Midbrain (tissue), 1 donor: ENCODE data around the gene NTRK3.

Experiments used
- DNase-seq: peaks from one replicate; lab custom pipeline; 2025; lab: John Stamatoyannopoulos, UW

NTRK3 gene

DNA sequence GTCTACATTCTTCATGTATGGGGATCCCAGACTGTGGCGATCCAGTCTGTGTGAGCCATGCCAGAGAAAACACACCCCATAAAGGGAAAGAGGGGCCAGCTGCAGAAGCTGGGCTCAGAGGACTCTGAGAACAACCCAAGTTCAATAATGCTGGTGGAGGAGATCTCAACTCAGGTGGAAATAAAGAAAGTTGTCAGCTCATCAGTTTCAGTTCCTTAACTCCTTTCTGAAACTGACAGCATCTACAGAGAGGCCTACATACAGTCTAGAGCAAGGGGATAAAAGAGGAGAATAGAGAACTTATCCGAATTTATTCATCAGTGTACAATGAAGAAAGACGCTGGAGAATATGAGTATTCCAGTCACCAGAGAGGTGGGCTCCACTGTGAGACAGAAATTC lies 77.0 kb downstream of the NTRK3 start:
- DNase-seq, result no peak

DNA sequence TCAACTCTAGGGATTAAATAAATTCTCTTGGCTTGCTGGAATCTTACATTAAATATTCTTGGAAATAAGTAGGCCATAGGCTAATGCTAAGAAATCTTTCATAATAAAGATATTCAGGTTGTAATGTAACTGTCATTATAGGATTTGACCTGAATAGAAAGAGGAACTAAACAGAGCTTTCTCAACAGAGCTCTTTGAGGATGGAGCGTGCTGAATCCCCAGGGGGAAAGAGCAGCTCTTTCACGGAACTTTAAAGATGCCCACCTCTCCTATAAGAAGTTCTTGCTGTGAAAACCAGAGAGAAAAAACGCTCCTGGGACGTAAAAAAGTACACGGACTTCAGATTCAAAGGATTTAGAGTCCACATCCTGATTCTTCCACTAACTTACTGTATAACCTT lies 77.9 kb downstream of the NTRK3 start:
- DNase-seq, result no peak

DNA sequence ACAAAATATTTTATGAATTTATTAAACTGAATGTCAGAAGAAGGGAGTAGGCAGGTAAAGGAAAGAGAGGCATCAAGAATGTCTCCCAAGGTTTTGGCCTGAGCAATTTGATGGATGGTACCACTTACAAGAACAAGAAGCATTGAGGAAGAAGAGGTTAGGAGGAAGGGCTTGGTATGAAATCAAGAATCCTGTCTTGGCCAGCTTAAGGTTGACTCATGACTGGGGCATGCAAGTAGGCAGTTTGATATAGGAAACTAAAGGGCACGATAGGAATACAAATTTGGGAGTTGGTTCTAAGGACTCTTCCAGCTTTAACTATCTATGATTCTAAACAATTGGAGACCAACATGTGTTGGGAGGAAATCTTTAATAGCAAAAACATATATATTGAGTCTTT lies 79.1 kb downstream of the NTRK3 start:
- DNase-seq, result no peak

DNA sequence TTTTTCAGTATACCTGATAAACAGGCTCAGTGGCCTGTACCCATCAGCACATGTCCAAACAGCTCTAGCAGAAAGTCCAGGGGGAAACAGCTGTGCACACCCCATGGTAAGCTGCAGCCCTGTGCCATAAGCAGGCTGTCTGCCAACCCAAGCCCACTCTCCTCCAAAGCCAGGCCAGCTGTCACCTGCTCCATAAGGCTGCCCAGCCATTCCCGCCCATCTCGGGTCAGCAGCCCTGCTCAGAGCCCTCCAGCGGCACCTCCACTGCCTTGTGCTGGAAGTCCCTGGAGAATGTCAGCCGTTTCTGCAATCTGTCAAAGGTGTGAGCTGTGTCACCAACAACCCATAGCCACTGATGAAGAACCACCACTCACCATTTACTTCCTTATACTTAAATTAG lies 82.0 kb downstream of the NTRK3 start:
- DNase-seq, result no peak

DNA sequence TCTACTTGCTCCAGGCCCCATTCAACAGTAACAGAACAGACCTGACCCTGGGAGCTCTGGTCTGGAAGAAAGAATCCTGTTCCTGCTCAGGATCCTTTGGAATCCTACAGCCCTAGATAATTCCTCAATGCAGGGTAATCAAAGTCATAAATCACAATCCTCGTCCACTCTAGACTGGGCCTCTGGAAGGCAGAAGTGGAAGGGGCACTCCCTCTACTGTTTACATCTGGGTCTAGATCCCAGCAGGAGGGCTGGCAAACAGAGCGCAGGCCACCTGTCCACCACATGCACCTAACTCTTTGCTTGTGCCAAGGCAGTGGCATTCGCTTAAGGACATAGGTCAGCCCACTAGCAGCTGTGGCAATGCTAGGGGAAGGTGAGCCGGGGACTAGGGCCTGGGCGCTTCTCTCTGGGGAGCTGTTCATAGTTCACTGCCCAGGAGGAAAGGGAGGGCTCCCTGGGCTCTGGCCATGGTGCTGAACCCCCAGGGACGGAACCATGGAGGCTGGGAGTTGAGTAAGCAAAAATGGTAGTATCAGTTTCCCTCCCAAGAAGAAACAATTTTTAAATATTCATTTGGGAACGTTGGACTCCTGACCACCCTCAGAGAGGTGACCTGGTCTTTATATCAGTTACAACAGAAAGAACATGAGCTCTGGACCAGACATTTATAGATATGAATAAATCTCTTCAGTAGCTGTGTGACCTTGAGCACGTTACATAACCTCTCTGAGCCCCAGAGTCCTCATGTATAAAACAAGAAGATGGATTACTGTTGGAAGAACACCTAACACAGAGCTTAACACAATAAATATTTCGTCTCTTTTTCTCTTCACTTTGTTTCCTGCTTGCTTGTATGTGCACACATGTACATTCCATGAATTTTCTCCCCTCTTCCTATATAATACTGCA lies 90.2 kb downstream of the NTRK3 start:
- no peak for DNase-seq

DNA sequence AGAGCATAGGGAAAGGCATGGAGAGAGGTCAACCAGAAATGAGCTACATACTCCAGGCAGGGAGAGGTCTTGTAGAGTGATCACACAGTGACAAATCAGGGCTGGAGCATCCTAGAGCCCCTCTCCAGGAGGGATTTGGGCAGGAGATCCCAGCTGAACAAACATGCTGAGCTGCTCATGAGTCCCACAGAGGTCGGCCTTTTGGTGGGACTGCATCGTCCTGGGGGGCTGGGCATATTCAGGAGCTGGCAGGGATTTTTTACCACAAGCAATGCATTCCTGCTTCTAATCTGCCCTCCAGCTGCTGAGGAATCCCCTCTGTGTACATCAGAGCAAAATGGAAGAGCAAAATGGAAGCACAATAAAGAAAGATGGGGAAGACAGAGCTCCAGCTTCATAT lies 94.9 kb downstream of the NTRK3 start:
- no peak for DNase-seq

DNA sequence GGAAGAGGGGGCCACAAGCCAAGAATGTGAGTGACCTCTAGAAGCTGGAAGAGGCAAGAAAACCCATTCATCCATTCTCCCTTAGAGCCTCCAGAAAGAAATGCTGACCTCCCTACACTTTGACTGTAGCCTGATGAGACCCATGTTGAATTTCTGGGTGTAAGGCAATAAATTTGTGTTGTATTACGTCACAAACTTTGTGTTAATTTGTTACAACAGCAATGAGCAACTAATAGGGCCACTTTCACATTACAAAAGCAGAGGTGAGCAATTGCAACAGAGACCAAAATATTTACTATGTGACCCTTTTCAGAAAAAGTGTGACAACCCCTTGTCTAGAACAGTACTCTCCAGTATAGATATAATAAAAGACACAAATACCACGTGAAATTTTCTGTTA lies 101.2 kb downstream of the NTRK3 start:
- no peak for DNase-seq

DNA sequence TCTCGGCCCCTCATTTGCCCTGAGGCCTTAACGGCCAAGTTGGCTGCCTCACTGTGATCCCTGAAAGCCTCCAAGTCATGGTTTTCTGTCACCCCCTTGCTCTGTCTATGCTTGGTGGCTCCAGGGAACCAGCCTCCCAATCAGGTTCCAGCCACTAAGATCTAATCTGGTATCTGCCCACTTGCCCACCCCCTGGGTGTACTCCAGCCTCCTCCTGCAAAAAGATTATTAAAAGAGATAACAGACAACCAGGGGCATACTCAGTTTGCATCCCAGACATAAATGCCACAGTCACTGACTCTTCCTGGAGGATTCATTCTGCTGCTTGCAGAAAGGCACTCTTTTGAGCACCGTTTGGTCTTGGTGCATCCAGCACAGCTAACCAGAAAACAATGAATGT lies 103.9 kb downstream of the NTRK3 start:
- no peak for DNase-seq

DNA sequence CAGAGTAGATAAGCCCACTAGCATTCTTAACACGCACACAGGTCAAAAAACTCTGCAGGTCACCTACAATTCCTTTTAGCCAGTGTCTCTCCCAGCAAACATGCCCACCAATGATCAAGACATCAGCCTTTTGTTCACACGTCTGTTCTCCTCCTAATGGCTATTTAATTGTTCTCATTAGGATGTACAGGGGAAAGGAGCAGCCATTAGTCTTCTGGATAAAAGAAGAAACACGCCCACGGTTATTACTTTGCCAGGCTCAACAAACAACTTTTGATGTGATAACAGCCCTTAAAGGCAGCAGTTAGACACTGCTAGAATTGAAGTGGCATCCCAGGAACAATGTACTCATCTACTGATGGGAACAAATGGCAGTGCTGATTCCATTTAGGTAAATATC lies 108.8 kb downstream of the NTRK3 start:
- no peak for DNase-seq

DNA sequence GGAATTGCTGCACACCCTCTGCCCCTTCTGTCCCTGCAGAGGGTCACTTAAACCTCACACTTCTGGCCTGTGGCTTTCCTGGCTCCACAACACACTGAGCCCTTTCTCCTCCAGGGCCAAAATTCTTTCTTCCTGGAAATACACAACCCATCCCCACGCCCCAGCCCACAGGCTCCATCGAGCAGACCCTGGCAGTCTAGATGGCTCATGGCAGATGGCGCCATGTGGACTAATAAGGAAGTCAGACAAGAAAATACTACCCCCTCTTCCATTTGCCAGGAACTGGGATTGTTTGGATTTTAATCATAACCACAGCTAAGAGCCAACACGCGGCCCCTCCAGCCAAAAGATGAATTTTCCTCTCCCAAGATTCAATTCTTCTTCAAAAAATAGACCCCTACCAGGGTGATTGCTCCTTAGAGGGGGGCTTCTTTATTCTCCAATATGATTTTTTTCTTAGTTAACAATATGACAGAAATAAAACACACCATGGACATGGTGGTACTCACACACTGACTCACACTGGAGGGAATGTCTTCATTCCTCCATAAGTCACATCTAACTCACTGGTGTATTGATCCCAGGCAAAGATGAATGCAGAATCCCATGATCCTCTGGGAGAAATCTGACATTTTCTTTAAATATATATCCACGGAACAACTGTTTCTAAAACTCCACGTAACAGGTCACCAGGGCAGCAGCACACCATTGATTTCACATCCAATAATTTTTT lies 111.5 kb downstream of the NTRK3 start:
- DNase-seq, result no peak

DNA sequence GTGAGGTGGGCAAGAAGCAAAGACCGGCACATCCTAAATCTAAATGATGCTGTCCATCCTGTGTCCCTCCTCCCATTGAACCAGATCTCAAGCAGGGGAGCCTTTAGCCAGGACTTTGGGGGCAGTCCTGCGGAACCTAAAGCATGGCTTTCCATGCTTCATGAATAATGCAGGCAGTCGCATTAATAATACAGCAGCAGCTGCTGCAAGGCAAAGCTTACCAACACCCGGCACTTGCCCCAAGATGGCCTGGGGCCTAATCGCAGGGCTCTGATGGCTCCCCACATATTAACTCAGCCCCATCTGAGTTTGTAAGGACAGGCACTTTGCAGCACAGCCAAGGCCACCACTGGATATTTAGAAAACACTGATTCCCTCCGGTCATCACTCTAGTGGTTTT lies 114.4 kb downstream of the NTRK3 start:
- DNase-seq, result no peak

DNA sequence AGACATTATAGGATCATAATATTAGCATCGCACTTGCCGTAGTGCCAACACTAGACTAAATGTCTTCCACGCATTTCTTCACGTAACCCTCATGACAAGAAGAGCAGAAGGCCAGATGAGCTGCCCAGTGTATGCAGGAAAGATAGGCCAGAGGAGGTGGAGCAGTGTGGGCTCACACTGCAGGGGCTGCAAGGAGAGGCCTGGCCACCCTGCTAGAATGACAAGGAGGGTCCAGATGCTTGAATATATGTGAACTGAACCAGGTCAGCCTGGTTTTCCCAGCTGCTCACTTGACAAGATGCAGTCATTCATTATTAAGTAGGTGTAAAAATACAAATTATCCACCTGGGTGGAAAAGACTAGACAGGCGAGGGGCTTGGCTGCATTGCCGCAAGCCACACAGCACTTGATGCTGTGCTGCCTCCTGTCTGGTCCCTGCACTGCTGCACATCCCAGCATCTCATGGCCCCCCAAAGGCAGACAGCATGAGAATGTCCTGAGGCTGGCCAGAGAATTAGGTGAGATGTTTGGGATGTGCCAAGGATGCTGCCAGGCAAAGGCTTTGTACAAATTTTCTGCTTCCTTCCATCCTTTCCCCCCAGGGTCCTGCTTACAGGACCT lies 115.2 kb downstream of the NTRK3 start:
- DNase-seq, result no peak

DNA sequence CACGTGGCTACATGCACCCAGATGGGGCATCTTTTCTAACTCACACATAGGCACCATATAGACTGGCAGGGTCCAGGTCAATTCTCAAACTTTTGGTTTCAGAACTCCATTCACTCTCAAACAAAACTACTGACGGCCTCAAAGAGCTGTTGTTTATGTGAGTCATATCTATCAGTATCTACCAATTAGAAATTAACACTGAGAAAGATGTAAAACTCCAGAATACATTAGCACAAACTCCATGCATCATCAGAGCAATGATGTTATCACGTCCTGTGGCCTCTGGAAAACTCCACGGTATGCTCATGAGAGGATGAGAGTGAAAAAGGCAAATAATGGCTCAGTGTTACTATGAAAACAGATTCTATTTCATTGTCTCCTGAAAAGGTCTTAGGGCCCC lies 116.1 kb downstream of the NTRK3 start:
- no peak for DNase-seq

DNA sequence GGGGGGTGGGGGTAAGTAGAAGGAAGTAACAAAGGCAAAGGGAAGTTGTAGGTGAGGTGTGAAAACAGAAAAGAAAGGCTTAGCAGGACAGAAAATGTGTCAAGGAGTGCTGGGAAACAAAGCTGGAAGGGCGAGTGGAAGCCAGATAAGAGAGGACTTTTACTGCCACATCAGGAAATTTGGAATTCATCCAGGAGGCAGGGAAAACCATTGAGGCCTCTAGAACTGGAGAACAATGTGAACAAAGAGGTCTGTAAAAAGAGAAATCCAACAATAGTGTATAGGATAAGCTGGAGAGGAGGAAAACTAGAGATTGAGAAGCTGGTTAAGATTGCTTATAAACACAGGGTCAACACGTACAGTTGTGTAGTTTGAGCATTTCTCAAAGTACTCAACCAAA lies 116.6 kb downstream of the NTRK3 start:
- DNase-seq, result peak; percentile 40

DNA sequence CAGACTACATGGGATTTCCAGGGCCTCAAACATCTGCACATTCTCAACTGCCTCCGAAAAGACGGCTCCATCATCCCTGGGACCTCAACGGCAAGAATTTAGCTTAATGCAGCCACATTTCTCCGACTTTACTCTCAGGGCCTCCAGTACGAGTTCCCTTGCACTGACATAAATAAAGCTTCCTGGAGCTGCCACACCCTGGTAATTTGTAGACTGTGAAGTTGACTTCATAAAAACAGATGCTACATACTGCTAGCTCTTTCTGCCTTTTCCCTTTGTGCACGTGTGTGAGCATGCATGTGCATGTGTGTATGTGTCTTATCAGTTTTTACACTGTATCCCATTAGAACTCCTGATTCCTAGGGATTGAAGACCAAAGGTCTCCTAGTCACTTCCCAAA lies 122.7 kb downstream of the NTRK3 start:
- no peak for DNase-seq

DNA sequence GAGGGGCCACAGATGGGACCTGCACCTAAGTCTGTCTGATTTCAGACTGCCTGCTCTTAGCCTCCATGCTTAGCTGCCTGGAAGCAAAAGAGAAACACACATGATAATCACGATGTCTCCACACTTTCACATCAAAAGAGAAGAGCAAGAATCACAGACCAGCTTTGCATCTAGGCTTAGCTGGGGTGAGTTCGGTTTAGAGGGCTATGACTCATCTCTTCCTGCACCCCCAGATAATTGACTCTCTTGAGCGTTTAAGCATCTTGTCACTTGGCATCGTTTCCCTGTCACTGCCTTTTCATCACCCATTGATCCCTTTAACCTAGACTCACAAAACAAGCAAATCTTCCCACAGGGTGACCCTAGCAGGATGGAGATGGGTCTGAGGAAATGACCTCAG lies 124.0 kb downstream of the NTRK3 start:
- DNase-seq, result no peak

DNA sequence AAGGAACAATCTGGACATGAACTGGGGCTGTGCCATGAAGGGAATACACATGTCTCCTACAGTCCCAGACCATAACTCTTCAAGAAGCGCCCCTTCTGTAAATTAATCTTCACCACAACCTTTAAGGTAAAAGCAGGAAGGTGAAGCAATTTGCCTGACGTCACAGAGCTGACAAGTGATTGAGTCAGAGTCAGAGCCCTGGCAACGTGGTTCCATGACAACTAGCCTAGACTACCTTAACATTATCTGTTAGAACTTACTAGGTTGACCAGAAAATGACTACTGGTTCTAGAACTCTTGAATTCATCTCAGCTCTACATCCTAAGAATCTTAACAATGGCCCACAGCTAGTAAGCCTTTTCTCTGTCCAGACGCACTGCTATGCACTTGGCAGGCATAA lies 124.6 kb downstream of the NTRK3 start:
- no peak for DNase-seq

DNA sequence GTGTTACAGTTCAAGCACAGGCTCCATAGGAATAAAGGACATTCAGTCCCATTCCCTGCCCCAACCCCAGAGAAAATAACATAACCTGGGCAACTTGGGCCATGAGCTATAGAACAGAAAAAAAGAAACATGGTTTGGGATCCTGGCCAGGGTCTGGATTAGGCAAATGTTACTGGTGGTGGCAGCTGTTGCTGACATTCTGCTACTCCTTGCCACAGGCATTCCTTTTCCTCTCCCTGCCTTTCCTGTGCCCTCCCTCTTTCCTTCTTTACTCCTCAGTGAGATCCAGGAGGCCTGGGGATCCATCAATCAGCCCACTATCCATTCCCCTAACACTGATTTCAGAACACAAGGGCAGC lies 129.1 kb downstream of the NTRK3 start:
- DNase-seq, result no peak

DNA sequence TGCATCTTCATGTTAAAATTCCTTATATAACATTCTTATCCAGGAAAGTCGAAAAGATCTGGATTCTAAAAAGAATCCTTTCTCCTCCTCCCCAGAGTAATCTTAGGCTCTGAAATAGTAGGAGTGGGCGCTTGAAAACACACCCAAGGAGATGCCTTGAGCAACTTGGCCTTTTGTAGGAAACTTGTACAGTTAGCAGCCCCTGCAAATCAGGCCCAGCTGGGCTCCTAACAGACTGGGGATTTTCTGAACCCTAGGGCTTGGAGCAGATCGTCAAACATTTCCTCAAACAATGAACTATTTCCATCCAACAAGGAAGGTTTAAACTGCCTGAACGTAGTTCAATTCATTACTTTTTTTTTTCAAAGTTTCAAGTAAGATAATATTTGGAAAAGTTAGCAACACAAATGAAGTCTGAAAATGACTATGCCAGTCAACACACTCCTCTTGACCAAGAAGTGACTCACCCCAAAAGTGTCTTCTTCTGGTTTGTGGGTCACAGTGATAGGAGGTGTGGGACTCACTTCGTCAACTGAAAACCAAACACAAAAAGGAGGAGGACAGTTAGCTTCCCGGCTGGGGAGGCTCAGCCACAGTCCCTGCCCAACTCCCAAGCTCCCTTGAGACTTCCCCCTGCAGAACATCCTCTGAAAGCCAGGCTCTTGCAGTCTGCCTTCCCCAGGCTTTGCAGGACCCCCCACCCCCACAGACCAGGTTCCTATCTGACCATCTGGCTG lies 129.7 kb downstream of the NTRK3 start:
- DNase-seq, result no peak

DNA sequence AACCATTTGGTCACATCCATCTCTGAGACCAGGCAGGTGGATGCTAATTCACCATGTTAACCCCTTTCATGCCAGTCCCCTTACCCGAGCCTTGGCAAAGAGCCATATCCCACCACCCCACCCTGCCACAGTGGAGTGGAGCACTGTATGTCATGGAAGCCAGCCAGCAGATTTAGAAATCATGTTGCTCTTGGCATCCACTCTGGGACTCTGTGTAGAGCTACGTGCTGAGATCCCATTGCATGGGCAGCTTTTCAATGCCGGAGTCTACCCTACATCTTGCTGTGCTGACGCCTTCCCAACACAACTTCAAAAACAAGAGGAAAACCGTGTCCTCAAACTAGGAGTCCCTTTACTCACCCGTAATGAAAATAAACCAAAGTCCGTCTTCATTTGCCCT lies 131.0 kb downstream of the NTRK3 start:
- no peak for DNase-seq

DNA sequence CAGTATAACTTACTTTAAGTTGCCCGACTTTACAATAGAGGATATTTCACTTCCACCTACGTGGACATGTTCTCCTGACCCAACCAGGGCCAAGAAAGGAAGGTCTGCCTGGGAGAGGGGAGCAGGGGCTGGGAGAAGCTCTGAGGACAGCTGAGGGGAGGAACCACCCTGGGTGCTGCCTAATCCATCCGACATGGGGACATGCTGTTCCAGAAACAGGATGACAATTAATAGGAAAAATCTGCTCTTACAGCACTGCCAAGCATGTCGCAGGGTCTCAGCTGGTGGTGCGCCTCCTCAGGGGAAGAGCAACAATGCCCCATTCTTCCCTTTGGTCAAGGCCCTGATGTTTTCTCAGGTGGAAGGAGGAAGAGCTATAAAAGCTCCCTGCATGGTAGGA lies 132.3 kb downstream of the NTRK3 start:
- no peak for DNase-seq

DNA sequence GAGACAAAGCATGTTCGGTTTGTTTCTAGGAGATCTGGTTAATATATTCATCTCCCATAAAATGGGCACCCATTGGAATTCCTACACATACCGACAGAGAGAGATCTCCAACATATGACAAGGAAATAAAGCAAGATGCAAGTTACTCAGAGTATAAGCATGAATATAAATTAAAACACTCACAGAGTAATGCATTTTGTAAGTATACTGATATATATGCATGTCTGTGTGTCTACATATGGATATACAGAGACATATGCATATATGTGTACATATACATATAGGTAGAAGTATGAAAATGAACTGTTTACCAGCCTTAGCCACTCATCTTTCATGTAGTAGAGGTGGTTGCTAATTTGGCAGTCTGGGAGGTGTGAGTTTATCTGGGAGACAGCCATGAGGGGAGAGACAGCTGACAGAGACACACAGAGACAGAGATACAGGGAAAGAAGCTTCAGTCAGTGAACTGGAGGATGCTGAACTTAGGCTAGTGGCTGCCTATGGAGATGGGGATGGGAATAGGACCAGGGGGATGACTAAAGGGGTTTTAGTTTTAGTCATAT lies 134.5 kb downstream of the NTRK3 start:
- DNase-seq, result no peak
